Testis (tissue), 2 donors: ENCODE data around the gene KAT14.

Experiments used
- CTCF ChIP-seq, 3 experiments: fragments of 450-650 bp in 2 of 3; fragments of 200-600 bp in 1 of 3; sonication (generic) in 1 of 3; IDR thresholded peaks; one replicate each; pipeline ENCODE4 v1.5.1; 2016 to 2019; ENCODE audit warnings: antibody characterized with exemption in 3 of 3, mild to moderate bottlenecking in 2 of 3, moderate library complexity in 1 of 3
- POLR2A ChIP-seq: fragments of 450-650 bp; IDR thresholded peaks from one replicate; pipeline ENCODE4 v1.6.1; 2017; ENCODE audit warnings: antibody characterized with exemption, mild to moderate bottlenecking, moderate library complexity

- TF ChIP-seq POLR2A (no peak), CTCF (IDR thresholded peaks at IDR 0.05) (no peak)
Measured at GRCh38 chr20:18180815-18181214, 43.2 kb downstream of the KAT14 start.
